Ovary (tissue), 9 donors: ENCODE measurements around the gene CHD6. TPM values are rescaled to one million over a fixed set of nuclear protein-coding genes. Genes with fewer than 3 reads are reported as not detected.
A peak's percentile ranks its signal among the peaks of the same experiment; 100 is the strongest.

Experiments used
- DNase-seq, 5 donors: peaks; one replicate each; pipeline ENCODE4 v3.0.0-alpha.2; 2019 to 2020
- H3K27ac ChIP-seq, 2 donors: fragments of 200-600 bp; one replicate each; pipeline versions ENCODE4 v1.5.1 to v1.8.0; 2019 to 2022
- H3K27me3 ChIP-seq: fragments of 200-600 bp; one replicate; pipeline ENCODE4 v1.8.0; 2022
- H3K36me3 ChIP-seq: fragments of 200-600 bp; sonication (generic); one replicate; pipeline ENCODE4 v1.5.1; 2019
- H3K4me1 ChIP-seq: one replicate; pipeline ENCODE4 v1.8.1; 2013; ENCODE audit warnings: mild to moderate bottlenecking, moderate library complexity; ENCODE audit not compliant: insufficient read depth
- H3K4me3 ChIP-seq: fragments of 200-600 bp; sonication (generic); one replicate; pipeline ENCODE4 v1.5.1; 2017
- H3K9me3 ChIP-seq, 2 donors: fragments of 200-600 bp in 1 of 2; sonication (generic) in 1 of 2; one replicate each; pipeline versions ENCODE4 v1.5.1 to v1.8.1; 2013 to 2019; ENCODE audit warnings: mild to moderate bottlenecking in 1 of 2, moderate library complexity in 1 of 2
- EP300 ChIP-seq: sonication (generic); formaldehyde crosslinking; IDR thresholded peaks from one replicate; pipeline ENCODE4 v1.6.1; 2017; ENCODE audit warnings: antibody characterized with exemption
- POLR2A ChIP-seq: fragments of 450-650 bp; IDR thresholded peaks from one replicate; pipeline ENCODE4 v1.6.1; 2017; ENCODE audit warnings: antibody characterized with exemption, mild to moderate bottlenecking, moderate library complexity
- WGBS, 3 donors: extraction: QIAGEN DNeasy Blood & Tissue Kit in 1 of 3; methylation state at CpG; one replicate each; pipeline versions ENCODE4 v1.1.5 to v1.1.7; 2013 to 2017; 5-methylcytosine and 5-hydroxymethylcytosine counted together
- intact Hi-C, 4 donors: fragments of 100-400 bp; cut with DNase I; formaldehyde crosslinking; loops; one replicate each; pipeline versions ENCODE4 v1.11.0 to v1.15.1; 2022 to 2023
- polyA plus RNA-seq, 2 donors: library from polyadenylated mRNA; stranded (reverse); fragments of 200-250 nt in 1 of 2; fragments of 350-450 nt in 1 of 2; fragmentation: Illumina TruSeq in 1 of 2; extraction: RNeasy Lipid Tissue Mini Kit (QIAGEN cat#74804) in 1 of 2; gene quantifications; one replicate each; pipeline ENCODE4 v1.2.3, GENCODE V29; 2013 to 2014
- total RNA-seq, 7 donors: library from RNA; depleted of rRNA in 2 of 7; stranded (reverse); fragments of >200 nt in 2 of 7; fragmentation: NEBNext Ultra II Directional in 3 of 7; extraction: Animal tissue kit (Norgen Biotek cat#: 25700) in 3 of 7; gene quantifications; one replicate each; pipeline versions ENCODE4 v1.1.0 to v1.2.4, GENCODE V29; 2016 to 2023
- TF ChIP-seq, protein P1 (sequence below), 3 donors: fragments of 450-650 bp in 2 of 3; fragments of 200-600 bp in 1 of 3; IDR thresholded peaks; one replicate each; pipeline versions ENCODE4 v1.5.1 to v1.8.0; 2016 to 2022; ENCODE audit warnings: antibody characterized with exemption in 3 of 3, mild to moderate bottlenecking in 1 of 3
- donor health status: DM: no; HTN: no; CAD: no; lungs with moderate emphysema.
- donor health status: DM: no; HTN: no; CAD: no.
- donor health status: Bipolar disorder and iron deficiency.
- donor health status: DM: yes; HTN: yes; CAD: no.
- donor health status: DM: no; HTN: no; CAD: no.
- donor health status: DM: yes; HTN: yes; CAD: no.

CHD6 gene
- total and polyA plus RNA-seq, 9 donors: 12.1 to 82.4 (median 52.7) TPM

- no peaks in the 10 kb centered on the region for H3K36me3 ChIP-seq
- TF ChIP-seq EP300 (no peak), POLR2A (no peak)
- TF ChIP-seq, protein P1, sequence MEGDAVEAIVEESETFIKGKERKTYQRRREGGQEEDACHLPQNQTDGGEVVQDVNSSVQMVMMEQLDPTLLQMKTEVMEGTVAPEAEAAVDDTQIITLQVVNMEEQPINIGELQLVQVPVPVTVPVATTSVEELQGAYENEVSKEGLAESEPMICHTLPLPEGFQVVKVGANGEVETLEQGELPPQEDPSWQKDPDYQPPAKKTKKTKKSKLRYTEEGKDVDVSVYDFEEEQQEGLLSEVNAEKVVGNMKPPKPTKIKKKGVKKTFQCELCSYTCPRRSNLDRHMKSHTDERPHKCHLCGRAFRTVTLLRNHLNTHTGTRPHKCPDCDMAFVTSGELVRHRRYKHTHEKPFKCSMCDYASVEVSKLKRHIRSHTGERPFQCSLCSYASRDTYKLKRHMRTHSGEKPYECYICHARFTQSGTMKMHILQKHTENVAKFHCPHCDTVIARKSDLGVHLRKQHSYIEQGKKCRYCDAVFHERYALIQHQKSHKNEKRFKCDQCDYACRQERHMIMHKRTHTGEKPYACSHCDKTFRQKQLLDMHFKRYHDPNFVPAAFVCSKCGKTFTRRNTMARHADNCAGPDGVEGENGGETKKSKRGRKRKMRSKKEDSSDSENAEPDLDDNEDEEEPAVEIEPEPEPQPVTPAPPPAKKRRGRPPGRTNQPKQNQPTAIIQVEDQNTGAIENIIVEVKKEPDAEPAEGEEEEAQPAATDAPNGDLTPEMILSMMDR (IDR thresholded peaks at IDR 0.05): no peak
- DNase-seq: peak in 1 of 5 donors; percentile 47
- WGBS, 3 donors: 80 to 93% (median 89%) methylated on average over 2 of the region's 2 CpGs
- H3K4me3 ChIP-seq: no peak overlapping the region
- intact Hi-C loops: no loop called here
- H3K27ac ChIP-seq: no peak overlapping the region
- peaks cover 16% of the 10 kb centered on the region for H3K4me1 ChIP-seq
- H3K9me3 ChIP-seq: no peaks in the 10 kb centered on the region
- no peaks in the 10 kb centered on the region for H3K27me3 ChIP-seq
These were observed 224.1 kb downstream of the CHD6 start for GRCh38 chr20:41394081-41394480.

GRCh38 chr20:41393705-41394066 lies 224.5 kb downstream of the CHD6 start:
- Histone ChIP-seq H3K4me3 (no peak overlapping the region), H3K4me1 (peaks cover 16% of the 10 kb centered on the region), H3K9me3 (no peaks in the 10 kb centered on the region), H3K27me3 (no peaks in the 10 kb centered on the region), H3K27ac (no peak overlapping the region), H3K36me3 (no peaks in the 10 kb centered on the region)
- peak in 4 of 5 donors; percentile 38 to 63 (median 44) for DNase-seq
- WGBS, 3 donors: 44 to 73% (median 69%) methylated on average over 3 of the region's 3 CpGs
- no peak for TF ChIP-seq EP300
- intact Hi-C loops: no loop called here

DNA sequence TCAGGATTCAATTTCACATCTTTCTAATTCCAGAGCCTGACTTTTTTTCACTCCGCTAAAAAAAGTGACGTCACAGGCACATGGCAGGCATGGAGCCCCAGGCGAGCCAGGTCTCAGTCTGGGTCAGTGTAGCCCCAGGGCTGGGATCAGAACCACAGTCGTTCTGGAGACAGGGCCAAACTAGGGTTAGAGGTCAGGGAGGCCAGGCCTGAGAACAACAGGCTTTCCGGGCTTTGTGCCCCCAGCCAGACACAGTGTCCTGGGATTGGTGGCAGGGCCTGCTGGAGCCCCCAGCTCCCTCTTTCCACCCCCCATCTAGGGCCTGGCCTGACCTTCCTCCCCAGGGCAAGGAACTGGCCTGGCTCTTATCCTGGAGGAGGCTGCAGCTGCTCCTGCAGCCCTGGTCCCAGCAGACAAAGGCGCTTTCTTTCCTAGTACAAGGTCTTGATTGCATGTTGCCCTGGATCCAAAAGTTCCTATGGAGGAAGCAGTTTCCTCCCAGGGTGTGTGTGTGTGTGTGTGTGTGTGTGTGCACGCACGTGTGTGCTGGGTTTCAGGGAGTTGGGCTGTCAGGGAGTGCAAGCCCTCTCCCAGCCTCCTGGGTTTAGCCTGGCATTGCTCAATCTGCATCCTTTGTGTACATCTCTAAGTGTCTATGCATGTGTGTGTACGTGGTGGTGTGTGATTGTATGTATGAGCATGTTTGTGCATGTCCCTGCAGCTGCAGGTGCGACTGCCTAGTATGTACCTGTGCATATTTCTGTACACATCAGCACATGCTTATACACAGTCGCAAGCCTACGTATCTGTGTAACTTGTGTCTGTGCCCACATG lies 225.1 kb downstream of the CHD6 start:
- Histone ChIP-seq H3K36me3 (no peaks in the 10 kb centered on the region), H3K4me3 (no peak overlapping the region), H3K9me3 (no peaks in the 10 kb centered on the region), H3K4me1 (peaks cover 14% of the 10 kb centered on the region), H3K27me3 (no peaks in the 10 kb centered on the region), H3K27ac (no peak overlapping the region)
- TF ChIP-seq, protein P1 (IDR thresholded peaks at IDR 0.05): no peak
- TF ChIP-seq POLR2A (no peak), EP300 (no peak)
- intact Hi-C loops: no loop called here
- 28 to 63% (median 44%) methylated on average over 12 of the region's 12 CpGs for WGBS, 3 donors
- DNase-seq: peak; percentile 79 to 93 (median 90)

- Histone ChIP-seq H3K27ac (no peak overlapping the region), H3K9me3 (no peaks in the 10 kb centered on the region), H3K4me3 (no peak overlapping the region), H3K4me1 (peaks cover 16% of the 10 kb centered on the region), H3K27me3 (no peaks in the 10 kb centered on the region), H3K36me3 (no peaks in the 10 kb centered on the region)
- no peak for DNase-seq
- WGBS, 3 donors: 100% methylated on average over 1 of the region's 1 CpG
- intact Hi-C loops: no loop called here
- TF ChIP-seq EP300: no peak
- TF ChIP-seq POLR2A: no peak
- TF ChIP-seq, protein P1 (IDR thresholded peaks at IDR 0.05): no peak
These were observed 225.9 kb downstream of the CHD6 start for GRCh38 chr20:41392295-41392694.

GRCh38 chr20:41391587-41392001 lies 226.6 kb downstream of the CHD6 start:
- intact Hi-C loops: no loop called here
- H3K4me1 ChIP-seq: peaks cover 18% of the 10 kb centered on the region

More at GRCh38 chr20:41391587-41392001, 226.6 kb downstream of the CHD6 start:
- Histone ChIP-seq H3K27me3 (no peaks in the 10 kb centered on the region), H3K4me3 (no peak overlapping the region), H3K27ac (no peak overlapping the region), H3K9me3 (no peaks in the 10 kb centered on the region), H3K36me3 (no peaks in the 10 kb centered on the region)
- TF ChIP-seq POLR2A (no peak), EP300 (no peak)
- TF ChIP-seq, protein P1 (IDR thresholded peaks at IDR 0.05): no peak
- DNase-seq: no peak
- WGBS, 3 donors: 93 to 98% (median 96%) methylated on average over 10 of the region's 10 CpGs
